WTC11 (cell line): ENCODE data around the gene ITGA1. TPM values are rescaled to one million over a fixed set of nuclear protein-coding genes. Genes with fewer than 3 reads are reported as not detected.

Experiments used
- ATAC-seq: fragments of 200-7000 bp; cut with Tn5 transposase; 2 replicates; pipeline ENCODE4 v1.10.0; 2021; ENCODE audit warnings: mild to moderate bottlenecking, moderate library complexity
- CTCF ChIA-PET: fragments of 300-600 bp; sonication (Branson Sonifier 250); formaldehyde crosslinking; loops from one replicate; lab custom pipeline; 2021; ENCODE audit warnings: antibody characterized with exemption; lab: Charles Lee
- POLR2A ChIA-PET: fragments of 350-600 bp; sonication (Branson Sonifier 250); formaldehyde crosslinking; loops from one replicate; lab custom pipeline; 2021; ENCODE audit warnings: antibody characterized with exemption; lab: Charles Lee
- DNase-seq: peaks from one replicate; pipeline ENCODE4 v3.0.0; 2021; ENCODE audit warnings: low spot score
- H3K27ac Mint-ChIP-seq: 2 replicates; pipeline ENCODE4 v1.8.0; 2021; ENCODE audit warnings: mixed read lengths
- H3K27me3 Mint-ChIP-seq: 2 replicates; pipeline ENCODE4 v1.8.0; 2021; ENCODE audit warnings: low read depth, mild to moderate bottlenecking, moderate library complexity, mixed read lengths
- H3K36me3 Mint-ChIP-seq: 2 replicates; pipeline ENCODE4 v1.8.0; 2021; ENCODE audit warnings: mixed read lengths
- H3K4me1 Mint-ChIP-seq: 2 replicates; pipeline ENCODE4 v1.8.0; 2022; ENCODE audit warnings: mixed read lengths
- H3K4me3 Mint-ChIP-seq: 2 replicates; pipeline ENCODE4 v1.8.0; 2021; ENCODE audit warnings: mild to moderate bottlenecking, moderate library complexity, mixed read lengths
- H3K9me3 Mint-ChIP-seq: 2 replicates; pipeline ENCODE4 v1.8.0; 2021; ENCODE audit warnings: mixed read lengths
- EMX1 ChIP-seq: fragments of 250-450 bp; sonication (Bioruptor Pico); IDR thresholded peaks from 2 replicates; pipeline ENCODE4 v1.8.0; 2021; ENCODE audit warnings: mild to moderate bottlenecking
- FOXK1 ChIP-seq: sonication (generic); formaldehyde crosslinking; IDR thresholded peaks from 2 replicates; pipeline ENCODE4 v1.8.0; 2022; ENCODE audit warnings: mild to moderate bottlenecking, moderate library complexity, missing genetic modification reagents
- FOXP1 ChIP-seq: sonication (generic); formaldehyde crosslinking; IDR thresholded peaks from 2 replicates; pipeline ENCODE4 v1.8.0; 2022; ENCODE audit warnings: missing genetic modification reagents, mild to moderate bottlenecking, moderate library complexity, borderline replicate concordance
- MXD4 ChIP-seq: fragments of 250-450 bp; sonication (Bioruptor Pico); IDR thresholded peaks from 2 replicates; pipeline ENCODE4 v1.8.0; 2021; ENCODE audit warnings: mild to moderate bottlenecking, moderate library complexity, borderline replicate concordance
- NR1H2 ChIP-seq: sonication (generic); formaldehyde crosslinking; IDR thresholded peaks from 2 replicates; pipeline ENCODE4 v1.9.0; 2021; ENCODE audit warnings: mild to moderate bottlenecking, moderate library complexity, missing genetic modification reagents
- NR2C2 ChIP-seq: sonication (generic); formaldehyde crosslinking; IDR thresholded peaks from 2 replicates; pipeline ENCODE4 v1.8.0; 2022; ENCODE audit warnings: mild to moderate bottlenecking, missing genetic modification reagents
- PRRX2 ChIP-seq: fragments of 250-450 bp; sonication (Bioruptor Pico); IDR thresholded peaks from 2 replicates; pipeline ENCODE4 v1.8.0; 2021; ENCODE audit warnings: mild to moderate bottlenecking
- RELA ChIP-seq: sonication (generic); formaldehyde crosslinking; IDR thresholded peaks from 2 replicates; pipeline ENCODE4 v1.8.1; 2022; ENCODE audit warnings: missing genetic modification reagents, mild to moderate bottlenecking, borderline replicate concordance
- SMAD4 ChIP-seq: sonication (generic); formaldehyde crosslinking; IDR thresholded peaks from 2 replicates; pipeline ENCODE4 v1.8.0; 2022; ENCODE audit warnings: mild to moderate bottlenecking, missing genetic modification reagents
- SP1 ChIP-seq: sonication (generic); formaldehyde crosslinking; conservative IDR thresholded peaks from 2 replicates; pipeline ENCODE4 v1.8.1; 2022; ENCODE audit warnings: missing genetic modification reagents
- ZNF121 ChIP-seq: sonication (generic); formaldehyde crosslinking; IDR thresholded peaks from 2 replicates; pipeline ENCODE4 v1.8.0; 2023; ENCODE audit warnings: missing genetic modification reagents
- ZNF219 ChIP-seq: sonication (generic); formaldehyde crosslinking; IDR thresholded peaks from 2 replicates; pipeline ENCODE4 v1.8.0; 2023; ENCODE audit warnings: missing genetic modification reagents, mild to moderate bottlenecking, borderline replicate concordance
- ZNF263 ChIP-seq: sonication (generic); formaldehyde crosslinking; IDR thresholded peaks from 2 replicates; pipeline ENCODE4 v1.8.1; 2022; ENCODE audit warnings: low read depth, mild to moderate bottlenecking, moderate library complexity, missing genetic modification reagents
- ZNF416 ChIP-seq: fragments of 250-450 bp; sonication (Bioruptor Pico); IDR thresholded peaks from 2 replicates; pipeline ENCODE4 v1.9.0; 2021; ENCODE audit warnings: mild to moderate bottlenecking, inconsistent platforms
- ZNF423 ChIP-seq: fragments of 250-450 bp; sonication (Bioruptor Pico); IDR thresholded peaks from 2 replicates; pipeline ENCODE4 v2.1.2; 2022; ENCODE audit warnings: mild to moderate bottlenecking, moderate library complexity
- ZNF671 ChIP-seq: fragments of 250-450 bp; sonication (Bioruptor Pico); IDR thresholded peaks from 2 replicates; pipeline ENCODE4 v1.8.0; 2021; ENCODE audit warnings: mild to moderate bottlenecking
- total RNA-seq: library from RNA; stranded (reverse); gene quantifications from 3 replicates; pipeline ENCODE4 v1.2.3, GENCODE V29; 2021
- TF ChIP-seq, protein P1 (sequence below): sonication (generic); formaldehyde crosslinking; IDR thresholded peaks from 2 replicates; pipeline ENCODE4 v1.8.1; 2022; ENCODE audit warnings: low read depth, mild to moderate bottlenecking, moderate library complexity, missing genetic modification reagents, borderline replicate concordance
- TF ChIP-seq, protein P2 (sequence below): sonication (generic); formaldehyde crosslinking; IDR thresholded peaks from 2 replicates; pipeline ENCODE4 v1.8.0; 2022; ENCODE audit warnings: mild to moderate bottlenecking, missing genetic modification reagents
- TF ChIP-seq, protein P3 (sequence below): sonication (generic); formaldehyde crosslinking; IDR thresholded peaks from 2 replicates; pipeline ENCODE4 v1.8.1; 2023; ENCODE audit warnings: mild to moderate bottlenecking, missing genetic modification reagents, moderate library complexity
- TF ChIP-seq, protein P4 (sequence below): sonication (generic); formaldehyde crosslinking; IDR thresholded peaks from 2 replicates; pipeline ENCODE4 v1.8.0; 2022; ENCODE audit warnings: mild to moderate bottlenecking, missing genetic modification reagents
- TF ChIP-seq, protein P5 (sequence below): sonication (generic); formaldehyde crosslinking; IDR thresholded peaks from 2 replicates; pipeline ENCODE4 v1.8.0; 2023; ENCODE audit warnings: missing genetic modification reagents, mild to moderate bottlenecking, borderline replicate concordance
- TF ChIP-seq, protein P6 (sequence below): sonication (generic); formaldehyde crosslinking; IDR thresholded peaks from 2 replicates; pipeline ENCODE4 v1.8.1; 2023; ENCODE audit warnings: mild to moderate bottlenecking, missing genetic modification reagents

ITGA1 gene
- total RNA-seq, 1 experiment from 2014 or later = 6.5 TPM

DNA sequence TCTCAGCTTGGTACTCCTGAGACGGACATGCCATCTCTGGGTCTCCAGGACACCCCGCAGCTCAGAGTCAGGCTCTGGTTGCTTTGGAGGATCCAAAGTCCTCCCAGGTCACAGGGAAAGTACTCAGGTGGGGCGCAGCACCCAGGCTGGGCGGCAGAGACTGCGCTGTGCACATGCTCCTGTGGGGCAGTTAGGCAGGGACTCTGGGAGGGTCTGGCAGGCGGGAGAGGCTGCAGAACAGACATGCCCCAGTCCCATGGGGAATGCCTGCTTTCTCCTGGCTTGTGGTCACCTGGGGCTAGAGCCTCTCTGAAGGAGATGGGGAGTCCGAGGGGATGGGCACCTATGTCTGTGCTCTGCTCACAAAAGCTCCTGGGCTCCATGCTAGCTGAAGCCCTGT lies 156.1 kb downstream of the ITGA1 start:
- ChIA-PET POLR2A (no interaction called here), CTCF (interaction anchor here (0.6 to 1.6 kb wide), 4 partner anchors 28 to 166 kb away, joined by 3 to 7 read pairs (median 4); partner anchors contain the start of gene MOCS2)
- no peak for TF ChIP-seq FOXK1 (CRISPR knock-in tag)
- no peak for TF ChIP-seq NR1H2 (CRISPR knock-in tag)
- no peak for TF ChIP-seq ZNF219 (CRISPR knock-in tag)
- TF ChIP-seq RELA (CRISPR knock-in tag) = no peak
- TF ChIP-seq, protein P1, sequence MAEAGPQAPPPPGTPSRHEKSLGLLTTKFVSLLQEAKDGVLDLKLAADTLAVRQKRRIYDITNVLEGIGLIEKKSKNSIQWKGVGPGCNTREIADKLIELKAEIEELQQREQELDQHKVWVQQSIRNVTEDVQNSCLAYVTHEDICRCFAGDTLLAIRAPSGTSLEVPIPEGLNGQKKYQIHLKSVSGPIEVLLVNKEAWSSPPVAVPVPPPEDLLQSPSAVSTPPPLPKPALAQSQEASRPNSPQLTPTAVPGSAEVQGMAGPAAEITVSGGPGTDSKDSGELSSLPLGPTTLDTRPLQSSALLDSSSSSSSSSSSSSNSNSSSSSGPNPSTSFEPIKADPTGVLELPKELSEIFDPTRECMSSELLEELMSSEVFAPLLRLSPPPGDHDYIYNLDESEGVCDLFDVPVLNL (CRISPR knock-in tag) = no peak
- TF ChIP-seq SP1 (CRISPR knock-in tag) = no peak
- Mint-ChIP-seq H3K4me1 (no peaks in the 10 kb centered on the region), H3K9me3 (0 out of 2 replicates have a peak, but pooled peaks cover 4% of the 10 kb centered on the region), H3K36me3 (no peaks in the 10 kb centered on the region), H3K27ac (no peak overlapping the region), H3K4me3 (no peak overlapping the region), H3K27me3 (no peaks in the 10 kb centered on the region)
- DNase-seq (no peak), ATAC-seq (no peak)

DNA sequence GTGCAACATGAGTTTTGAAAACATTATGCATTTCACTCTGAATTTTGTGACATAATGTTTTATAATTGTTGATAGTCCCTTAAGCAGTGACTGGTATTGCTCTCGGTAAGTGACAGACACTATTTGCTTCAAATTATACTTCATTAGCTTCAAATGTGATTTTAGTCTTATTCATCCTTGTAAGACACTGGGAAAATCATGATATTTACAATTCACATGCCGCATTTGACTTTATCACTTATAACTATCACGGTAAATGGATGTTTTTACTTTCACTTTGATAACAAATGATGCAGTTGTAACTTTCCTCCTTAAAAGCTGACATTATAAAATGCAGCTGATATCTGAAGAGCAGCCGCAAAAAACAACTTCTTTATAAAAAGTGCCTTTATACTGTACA lies 157.3 kb downstream of the ITGA1 start:
- Mint-ChIP-seq H3K4me1 (no peaks in the 10 kb centered on the region), H3K9me3 (0 out of 2 replicates have a peak, but pooled peaks cover 4% of the 10 kb centered on the region), H3K27ac (no peak overlapping the region), H3K36me3 (no peaks in the 10 kb centered on the region), H3K27me3 (no peaks in the 10 kb centered on the region), H3K4me3 (no peak overlapping the region)
- ATAC-seq (no peak), DNase-seq (no peak)
- TF ChIP-seq, protein P2, sequence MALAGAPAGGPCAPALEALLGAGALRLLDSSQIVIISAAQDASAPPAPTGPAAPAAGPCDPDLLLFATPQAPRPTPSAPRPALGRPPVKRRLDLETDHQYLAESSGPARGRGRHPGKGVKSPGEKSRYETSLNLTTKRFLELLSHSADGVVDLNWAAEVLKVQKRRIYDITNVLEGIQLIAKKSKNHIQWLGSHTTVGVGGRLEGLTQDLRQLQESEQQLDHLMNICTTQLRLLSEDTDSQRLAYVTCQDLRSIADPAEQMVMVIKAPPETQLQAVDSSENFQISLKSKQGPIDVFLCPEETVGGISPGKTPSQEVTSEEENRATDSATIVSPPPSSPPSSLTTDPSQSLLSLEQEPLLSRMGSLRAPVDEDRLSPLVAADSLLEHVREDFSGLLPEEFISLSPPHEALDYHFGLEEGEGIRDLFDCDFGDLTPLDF (CRISPR knock-in tag) = no peak
- TF ChIP-seq ZNF121 (CRISPR knock-in tag) = no peak
- TF ChIP-seq, protein P1 (CRISPR knock-in tag) = no peak
- TF ChIP-seq MXD4 (CRISPR knock-in tag) = no peak
- TF ChIP-seq, protein P3, sequence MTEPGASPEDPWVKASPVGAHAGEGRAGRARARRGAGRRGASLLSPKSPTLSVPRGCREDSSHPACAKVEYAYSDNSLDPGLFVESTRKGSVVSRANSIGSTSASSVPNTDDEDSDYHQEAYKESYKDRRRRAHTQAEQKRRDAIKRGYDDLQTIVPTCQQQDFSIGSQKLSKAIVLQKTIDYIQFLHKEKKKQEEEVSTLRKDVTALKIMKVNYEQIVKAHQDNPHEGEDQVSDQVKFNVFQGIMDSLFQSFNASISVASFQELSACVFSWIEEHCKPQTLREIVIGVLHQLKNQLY (CRISPR knock-in tag) = no peak
- POLR2A ChIA-PET = no interaction called here
- CTCF ChIA-PET = no interaction called here

DNA sequence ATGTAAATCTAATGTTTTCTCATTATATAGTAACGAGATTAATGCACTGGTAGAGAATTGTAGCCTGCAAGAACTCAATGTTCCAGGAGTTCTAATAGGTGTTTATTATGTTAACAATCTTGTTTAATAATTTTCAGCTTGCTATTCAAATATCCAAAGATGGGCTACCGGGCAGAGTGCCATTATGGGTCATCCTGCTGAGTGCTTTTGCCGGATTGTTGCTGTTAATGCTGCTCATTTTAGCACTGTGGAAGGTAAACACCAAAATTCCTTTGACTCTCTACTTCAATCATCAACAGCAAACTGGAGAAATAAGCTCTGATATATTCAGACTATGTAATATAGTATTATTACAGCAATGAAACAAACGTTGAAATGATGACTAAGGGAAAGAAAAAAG lies 159.5 kb downstream of the ITGA1 start:
- Mint-ChIP-seq H3K4me3 (no peak overlapping the region), H3K27me3 (no peaks in the 10 kb centered on the region), H3K9me3 (0 out of 2 replicates have a peak, but pooled peaks cover 4% of the 10 kb centered on the region), H3K36me3 (no peaks in the 10 kb centered on the region), H3K27ac (no peak overlapping the region), H3K4me1 (no peaks in the 10 kb centered on the region)
- DNase-seq = no peak
- ChIA-PET POLR2A (no interaction called here), CTCF (interaction anchor here (1.2 to 3.6 kb wide), 2 partner anchors 158 to 168 kb away, joined by 3 to 33 read pairs; no protein-coding TSS in a partner anchor)
- no peak for ATAC-seq
- TF ChIP-seq, protein P4, sequence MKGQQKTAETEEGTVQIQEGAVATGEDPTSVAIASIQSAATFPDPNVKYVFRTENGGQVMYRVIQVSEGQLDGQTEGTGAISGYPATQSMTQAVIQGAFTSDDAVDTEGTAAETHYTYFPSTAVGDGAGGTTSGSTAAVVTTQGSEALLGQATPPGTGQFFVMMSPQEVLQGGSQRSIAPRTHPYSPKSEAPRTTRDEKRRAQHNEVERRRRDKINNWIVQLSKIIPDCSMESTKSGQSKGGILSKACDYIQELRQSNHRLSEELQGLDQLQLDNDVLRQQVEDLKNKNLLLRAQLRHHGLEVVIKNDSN (CRISPR knock-in tag) = no peak
- TF ChIP-seq ZNF423 = no peak
- no peak for TF ChIP-seq FOXK1 (CRISPR knock-in tag)
- TF ChIP-seq ZNF416 (CRISPR knock-in tag) = no peak
- TF ChIP-seq SMAD4 (CRISPR knock-in tag) = no peak
- TF ChIP-seq FOXP1 (CRISPR knock-in tag) = no peak
- TF ChIP-seq, protein P5, sequence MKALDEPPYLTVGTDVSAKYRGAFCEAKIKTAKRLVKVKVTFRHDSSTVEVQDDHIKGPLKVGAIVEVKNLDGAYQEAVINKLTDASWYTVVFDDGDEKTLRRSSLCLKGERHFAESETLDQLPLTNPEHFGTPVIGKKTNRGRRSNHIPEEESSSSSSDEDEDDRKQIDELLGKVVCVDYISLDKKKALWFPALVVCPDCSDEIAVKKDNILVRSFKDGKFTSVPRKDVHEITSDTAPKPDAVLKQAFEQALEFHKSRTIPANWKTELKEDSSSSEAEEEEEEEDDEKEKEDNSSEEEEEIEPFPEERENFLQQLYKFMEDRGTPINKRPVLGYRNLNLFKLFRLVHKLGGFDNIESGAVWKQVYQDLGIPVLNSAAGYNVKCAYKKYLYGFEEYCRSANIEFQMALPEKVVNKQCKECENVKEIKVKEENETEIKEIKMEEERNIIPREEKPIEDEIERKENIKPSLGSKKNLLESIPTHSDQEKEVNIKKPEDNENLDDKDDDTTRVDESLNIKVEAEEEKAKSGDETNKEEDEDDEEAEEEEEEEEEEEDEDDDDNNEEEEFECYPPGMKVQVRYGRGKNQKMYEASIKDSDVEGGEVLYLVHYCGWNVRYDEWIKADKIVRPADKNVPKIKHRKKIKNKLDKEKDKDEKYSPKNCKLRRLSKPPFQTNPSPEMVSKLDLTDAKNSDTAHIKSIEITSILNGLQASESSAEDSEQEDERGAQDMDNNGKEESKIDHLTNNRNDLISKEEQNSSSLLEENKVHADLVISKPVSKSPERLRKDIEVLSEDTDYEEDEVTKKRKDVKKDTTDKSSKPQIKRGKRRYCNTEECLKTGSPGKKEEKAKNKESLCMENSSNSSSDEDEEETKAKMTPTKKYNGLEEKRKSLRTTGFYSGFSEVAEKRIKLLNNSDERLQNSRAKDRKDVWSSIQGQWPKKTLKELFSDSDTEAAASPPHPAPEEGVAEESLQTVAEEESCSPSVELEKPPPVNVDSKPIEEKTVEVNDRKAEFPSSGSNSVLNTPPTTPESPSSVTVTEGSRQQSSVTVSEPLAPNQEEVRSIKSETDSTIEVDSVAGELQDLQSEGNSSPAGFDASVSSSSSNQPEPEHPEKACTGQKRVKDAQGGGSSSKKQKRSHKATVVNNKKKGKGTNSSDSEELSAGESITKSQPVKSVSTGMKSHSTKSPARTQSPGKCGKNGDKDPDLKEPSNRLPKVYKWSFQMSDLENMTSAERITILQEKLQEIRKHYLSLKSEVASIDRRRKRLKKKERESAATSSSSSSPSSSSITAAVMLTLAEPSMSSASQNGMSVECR (CRISPR knock-in tag) = no peak
- no peak for TF ChIP-seq EMX1
- TF ChIP-seq ZNF263 (CRISPR knock-in tag) = no peak
- TF ChIP-seq ZNF671 = no peak
- TF ChIP-seq PRRX2 = no peak
- TF ChIP-seq NR2C2 = no peak
- TF ChIP-seq, protein P6, sequence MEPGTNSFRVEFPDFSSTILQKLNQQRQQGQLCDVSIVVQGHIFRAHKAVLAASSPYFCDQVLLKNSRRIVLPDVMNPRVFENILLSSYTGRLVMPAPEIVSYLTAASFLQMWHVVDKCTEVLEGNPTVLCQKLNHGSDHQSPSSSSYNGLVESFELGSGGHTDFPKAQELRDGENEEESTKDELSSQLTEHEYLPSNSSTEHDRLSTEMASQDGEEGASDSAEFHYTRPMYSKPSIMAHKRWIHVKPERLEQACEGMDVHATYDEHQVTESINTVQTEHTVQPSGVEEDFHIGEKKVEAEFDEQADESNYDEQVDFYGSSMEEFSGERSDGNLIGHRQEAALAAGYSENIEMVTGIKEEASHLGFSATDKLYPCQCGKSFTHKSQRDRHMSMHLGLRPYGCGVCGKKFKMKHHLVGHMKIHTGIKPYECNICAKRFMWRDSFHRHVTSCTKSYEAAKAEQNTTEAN (CRISPR knock-in tag) = no peak
